ENCODE results near the gene FAM120C.

Gene FAM120C

GRCh38 chrX:54182864-54183613, at the start of gene FAM120C:
Gene FAM120C, minus strand, starts transcription at chrX:54183254. Its CDS starts 56 bp downstream, at chrX:54183198.
- DNase-seq (ENCODE audit: low read depth in 2 of 2, low spot score in 1 of 2), result peak; percentile 25 to 49

GRCh38 chrX:54230435-54231148, 47.5 kb upstream of the FAM120C start:
- DNase-seq (ENCODE audit: low read depth in 2 of 2, low spot score in 1 of 2), result no peak

GRCh38 chrX:54223581-54223980, 40.5 kb upstream of the FAM120C start:
- DNase-seq (ENCODE audit: low read depth in 2 of 2, low spot score in 1 of 2), result no peak

- DNase-seq (ENCODE audit: low read depth in 2 of 2, low spot score in 1 of 2), result no peak
Measured at GRCh38 chrX:54213603-54214002, 30.5 kb upstream of the FAM120C start.

- DNase-seq (ENCODE audit: low read depth in 2 of 2, low spot score in 1 of 2), result no peak
Measured at GRCh38 chrX:54208531-54208930, 25.5 kb upstream of the FAM120C start.

- no peak for DNase-seq (ENCODE audit: low read depth in 2 of 2, low spot score in 1 of 2)
Measured at GRCh38 chrX:54198262-54198661, 15.2 kb upstream of the FAM120C start.

GRCh38 chrX:54194982-54195588, 12.0 kb upstream of the FAM120C start:
- no peak for DNase-seq (ENCODE audit: low read depth in 2 of 2, low spot score in 1 of 2)

GRCh38 chrX:54193085-54193821, 10.2 kb upstream of the FAM120C start:
- DNase-seq (ENCODE audit: low read depth in 2 of 2, low spot score in 1 of 2), result no peak

- DNase-seq (ENCODE audit: low read depth in 2 of 2, low spot score in 1 of 2), result no peak
Measured at GRCh38 chrX:54184474-54184873, 1.4 kb upstream of the FAM120C start.

- peak; percentile 21 to 44 for DNase-seq (ENCODE audit: low read depth in 2 of 2, low spot score in 1 of 2)
Measured at GRCh38 chrX:54182194-54182863, 725 bp downstream of the FAM120C start.

GRCh38 chrX:54181202-54181953, 1.7 kb downstream of the FAM120C start:
- no peak for DNase-seq (ENCODE audit: low read depth in 2 of 2, low spot score in 1 of 2)

GRCh38 chrX:54180403-54180802, 2.7 kb downstream of the FAM120C start:
- no peak for DNase-seq (ENCODE audit: low read depth in 2 of 2, low spot score in 1 of 2)

- DNase-seq (ENCODE audit: low read depth in 2 of 2, low spot score in 1 of 2), result no peak
Measured at GRCh38 chrX:54178100-54178940, 4.7 kb downstream of the FAM120C start.

GRCh38 chrX:54177306-54177705, 5.7 kb downstream of the FAM120C start:
- no peak for DNase-seq (ENCODE audit: low read depth in 2 of 2, low spot score in 1 of 2)

- no peak for DNase-seq (ENCODE audit: low read depth in 2 of 2, low spot score in 1 of 2)
Measured at GRCh38 chrX:54173791-54174190, 9.3 kb downstream of the FAM120C start.

GRCh38 chrX:54172455-54172854, 10.6 kb downstream of the FAM120C start:
- no peak for DNase-seq (ENCODE audit: low read depth in 2 of 2, low spot score in 1 of 2)

GRCh38 chrX:54171527-54172250, 11.4 kb downstream of the FAM120C start:
- DNase-seq (ENCODE audit: low read depth in 2 of 2, low spot score in 1 of 2), result no peak

GRCh38 chrX:54171091-54171490, 12.0 kb downstream of the FAM120C start:
- no peak for DNase-seq (ENCODE audit: low read depth in 2 of 2, low spot score in 1 of 2)

- DNase-seq (ENCODE audit: low read depth in 2 of 2, low spot score in 1 of 2), result no peak
Measured at GRCh38 chrX:54166915-54167314, 16.1 kb downstream of the FAM120C start.
